ENCODE measurements around the gene OPN1LW. TPM values are rescaled to one million over a fixed set of nuclear protein-coding genes. Genes with fewer than 3 reads are reported as not detected.

The OPN1LW gene
- total RNA-seq, 1 experiment from 2014 or later = not detected

DNA sequence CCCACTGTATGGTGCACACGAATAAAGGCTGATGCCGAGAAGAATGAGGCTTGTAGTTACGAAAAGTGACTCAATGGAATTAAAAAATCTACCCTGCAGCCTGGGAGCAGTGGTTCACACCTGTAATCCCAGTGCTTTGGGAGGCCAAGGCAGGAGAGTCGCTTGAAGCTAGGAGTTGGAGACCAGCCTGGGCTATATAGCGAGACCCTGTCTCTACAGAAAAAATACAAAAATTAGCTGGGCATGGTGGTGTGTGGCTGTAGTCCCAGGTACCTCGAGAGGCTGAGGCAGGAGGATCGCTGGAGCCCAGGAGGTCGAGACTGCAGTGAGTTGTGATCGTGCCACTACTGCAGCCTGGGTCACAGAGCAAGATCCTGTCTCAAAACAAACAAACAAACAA is 11.7 kb upstream of the OPN1LW start:
- H3K4me3 Mint-ChIP-seq = no peak overlapping the region
- Histone ChIP-seq H2BK12ac (ENCODE audit: insufficient read length, low read depth, low read length) (no peak overlapping the region), H3K18ac (ENCODE audit: insufficient read length, low read depth, low read length) (no peak overlapping the region), H4K5ac (ENCODE audit: insufficient read length, low read depth, low read length) (no peak overlapping the region), H3K56ac (ENCODE audit: insufficient read length, low read depth, low read length) (no peak overlapping the region), H3K14ac (ENCODE audit: insufficient read depth, low read length) (no peak overlapping the region), H2BK15ac (ENCODE audit: low read depth, low read length) (no peak overlapping the region), H2BK120ac (ENCODE audit: low read depth, low read length, poor library complexity, severe bottlenecking) (no peak overlapping the region), H3K27me3 (ENCODE audit: insufficient read depth, low read length) (no peaks in the 10 kb centered on the region), H2BK20ac (ENCODE audit: low read depth, low read length, poor library complexity, severe bottlenecking) (no peak overlapping the region), H3K27ac (ENCODE audit: insufficient read length, low read depth, low read length) (no peak overlapping the region), H2AFZ (ENCODE audit: low read length) (no peak overlapping the region), H3K23me2 (ENCODE audit: insufficient read length, low read depth, low read length, poor library complexity, severe bottlenecking) (no peaks in the 10 kb centered on the region), H3K4me2 (ENCODE audit: insufficient read depth, insufficient read length, low read length) (no peak overlapping the region), H3K4ac (ENCODE audit: low read depth, low read length) (no peak overlapping the region), H2BK5ac (ENCODE audit: insufficient read length, low read length) (no peak overlapping the region), H3T11ph (ENCODE audit: low read length) (no peak overlapping the region), H2AK5ac (ENCODE audit: insufficient read length, low read length) (no peak overlapping the region), H4K20me1 (ENCODE audit: control insufficient read depth, insufficient read depth, insufficient read length) (no peaks in the 10 kb centered on the region), H3K9ac (ENCODE audit: extremely low read depth, insufficient read length, low read length) (no peak overlapping the region), H3K79me2 (ENCODE audit: insufficient read depth, low read length) (no peaks in the 10 kb centered on the region), H3K9me3 (ENCODE audit: control insufficient read depth, low read depth, low read length) (peaks cover 30% of the 10 kb centered on the region), H3K23ac (ENCODE audit: insufficient read length, low read depth, low read length) (no peak overlapping the region), H4K91ac (ENCODE audit: insufficient read length, low read depth, low read length) (no peak overlapping the region), H4K8ac (replicated peaks; ENCODE audit: insufficient read length, low read depth, low read length) (no peak overlapping the region), H3K79me1 (ENCODE audit: insufficient read depth, low read depth, low read length, poor library complexity, severe bottlenecking) (no peaks in the 10 kb centered on the region), H3K4me1 (ENCODE audit: insufficient read depth, low read length) (no peaks in the 10 kb centered on the region)
- DNase-seq = no peak
- H3K4me1 Mint-ChIP-seq = peaks cover 0 to 3% of the 10 kb centered on the region in 2 experiments; a peak in 1 of 4 replicates
- H3K36me3 Mint-ChIP-seq (ENCODE audit: insufficient read depth in 1 of 3, low read depth in 3 of 3) = peaks cover 0 to 6% (median 4%) of the 10 kb centered on the region in 3 experiments; a peak in 4 of 7 replicates
- peaks cover 65 to 74% of the 10 kb centered on the region in 2 experiments for H3K9me3 Mint-ChIP-seq
- H3K27me3 Mint-ChIP-seq (ENCODE audit: low read depth) = peaks cover 20% of the 10 kb centered on the region
- TF ChIP-seq CTCF (conservative IDR thresholded peaks at IDR 0.05) = no peak
- no CpG with 5 or more reads among the region's 9 CpGs for WGBS (ENCODE audit: extremely low coverage, insufficient read length, low lambda C conversion rate)
- no peak overlapping the region; a peak in 1 of 7 replicates for H3K27ac Mint-ChIP-seq
